ENCODE results near the gene CNOT3. TPM values are rescaled to one million over a fixed set of nuclear protein-coding genes. Genes with fewer than 3 reads are reported as not detected.

CNOT3 gene
- total RNA-seq, 1 experiment from 2014 or later: 91.2 TPM

DNA sequence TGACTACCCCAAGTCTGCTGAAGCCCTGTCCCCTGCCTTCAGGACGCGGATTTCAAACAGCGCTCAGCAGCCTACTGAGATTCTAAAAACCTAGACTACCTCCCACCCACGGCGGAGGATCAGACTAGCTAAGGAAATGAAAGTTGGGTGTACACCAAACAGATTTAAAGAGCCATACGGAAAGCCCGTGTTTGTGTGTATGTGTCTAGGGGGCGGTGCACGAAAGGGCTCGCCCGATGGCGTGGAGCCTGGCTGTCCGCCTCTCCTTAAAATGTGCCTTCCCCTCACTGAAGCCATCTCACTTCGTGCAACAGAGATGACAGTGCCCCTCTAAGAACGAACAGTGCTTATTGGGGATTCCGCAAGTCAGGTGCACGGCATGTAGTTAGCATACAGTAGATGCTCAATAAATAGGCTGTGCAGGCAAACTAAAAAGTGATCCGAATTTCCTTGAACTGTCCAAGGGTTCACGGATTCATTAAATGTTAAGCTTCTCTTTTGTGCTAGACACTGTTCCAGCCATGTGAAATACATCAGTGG is 21.3 kb downstream of the CNOT3 start:
- H3K27me3 Mint-ChIP-seq (ENCODE audit: low read depth): peaks cover 23% of the 10 kb centered on the region
- DNase-seq: no peak
- no peak overlapping the region for H2AFZ ChIP-seq (ENCODE audit: low read length)

More for the DNA sequence above, 21.3 kb downstream of the CNOT3 start:
- no peak overlapping the region for H3K4ac ChIP-seq (ENCODE audit: low read depth, low read length)
- H3K56ac ChIP-seq (ENCODE audit: insufficient read length, low read depth, low read length): no peak overlapping the region
- H2BK20ac ChIP-seq (ENCODE audit: low read depth, low read length, poor library complexity, severe bottlenecking): no peak overlapping the region
- Mint-ChIP-seq H3K27ac (peak overlapping the region; percentile 15 to 94 (median 52); a peak in 6 of 7 replicates), H3K9me3 (peaks cover 0 to 3% of the 10 kb centered on the region in 2 experiments; a peak in 2 of 5 replicates), H3K4me3 (peak overlapping the region; percentile 99 to 100), H3K4me1 (peaks cover 25 to 32% of the 10 kb centered on the region in 2 experiments), H3K36me3 (ENCODE audit: insufficient read depth in 1 of 3, low read depth in 3 of 3) (peaks cover 21 to 40% (median 37%) of the 10 kb centered on the region in 3 experiments)
- H2BK120ac ChIP-seq (ENCODE audit: low read depth, low read length, poor library complexity, severe bottlenecking): no peak overlapping the region
- H3K9me3 ChIP-seq (ENCODE audit: control insufficient read depth, low read depth, low read length): no peaks in the 10 kb centered on the region
- H4K91ac ChIP-seq (ENCODE audit: insufficient read length, low read depth, low read length): no peak overlapping the region
- no peak overlapping the region for H2AK5ac ChIP-seq (ENCODE audit: insufficient read length, low read length)
- TF ChIP-seq, protein P1, sequence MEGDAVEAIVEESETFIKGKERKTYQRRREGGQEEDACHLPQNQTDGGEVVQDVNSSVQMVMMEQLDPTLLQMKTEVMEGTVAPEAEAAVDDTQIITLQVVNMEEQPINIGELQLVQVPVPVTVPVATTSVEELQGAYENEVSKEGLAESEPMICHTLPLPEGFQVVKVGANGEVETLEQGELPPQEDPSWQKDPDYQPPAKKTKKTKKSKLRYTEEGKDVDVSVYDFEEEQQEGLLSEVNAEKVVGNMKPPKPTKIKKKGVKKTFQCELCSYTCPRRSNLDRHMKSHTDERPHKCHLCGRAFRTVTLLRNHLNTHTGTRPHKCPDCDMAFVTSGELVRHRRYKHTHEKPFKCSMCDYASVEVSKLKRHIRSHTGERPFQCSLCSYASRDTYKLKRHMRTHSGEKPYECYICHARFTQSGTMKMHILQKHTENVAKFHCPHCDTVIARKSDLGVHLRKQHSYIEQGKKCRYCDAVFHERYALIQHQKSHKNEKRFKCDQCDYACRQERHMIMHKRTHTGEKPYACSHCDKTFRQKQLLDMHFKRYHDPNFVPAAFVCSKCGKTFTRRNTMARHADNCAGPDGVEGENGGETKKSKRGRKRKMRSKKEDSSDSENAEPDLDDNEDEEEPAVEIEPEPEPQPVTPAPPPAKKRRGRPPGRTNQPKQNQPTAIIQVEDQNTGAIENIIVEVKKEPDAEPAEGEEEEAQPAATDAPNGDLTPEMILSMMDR (conservative IDR thresholded peaks at IDR 0.05): no peak
- peak overlapping the region; percentile 64 for H3K9ac ChIP-seq (ENCODE audit: extremely low read depth, insufficient read length, low read length)
- H3K79me2 ChIP-seq (ENCODE audit: insufficient read depth, low read length): no peaks in the 10 kb centered on the region; the same call in 1 of the 2 replicates
- H3K18ac ChIP-seq (ENCODE audit: insufficient read length, low read depth, low read length): no peak overlapping the region
- no peaks in the 10 kb centered on the region for H4K20me1 ChIP-seq (ENCODE audit: control insufficient read depth, insufficient read depth, insufficient read length)
- no peaks in the 10 kb centered on the region for H3K27me3 ChIP-seq (ENCODE audit: insufficient read depth, low read length)
- H3K27ac ChIP-seq (ENCODE audit: insufficient read length, low read depth, low read length): no peak overlapping the region
- WGBS (ENCODE audit: extremely low coverage, insufficient read length, low lambda C conversion rate): no CpG with 5 or more reads among the region's 19 CpGs
- H3T11ph ChIP-seq (ENCODE audit: low read length): no peak overlapping the region
- no peak overlapping the region for H4K8ac ChIP-seq (replicated peaks; ENCODE audit: insufficient read length, low read depth, low read length)
- H3K23me2 ChIP-seq (ENCODE audit: insufficient read length, low read depth, low read length, poor library complexity, severe bottlenecking): peaks cover 13% of the 10 kb centered on the region
- H4K5ac ChIP-seq (ENCODE audit: insufficient read length, low read depth, low read length): no peak overlapping the region
- H3K4me2 ChIP-seq (ENCODE audit: insufficient read depth, insufficient read length, low read length): peak overlapping the region; percentile 95
- H3K23ac ChIP-seq (ENCODE audit: insufficient read length, low read depth, low read length): no peak overlapping the region
- no peaks in the 10 kb centered on the region for H3K79me1 ChIP-seq (ENCODE audit: insufficient read depth, low read depth, low read length, poor library complexity, severe bottlenecking)
- no peak overlapping the region for H3K14ac ChIP-seq (ENCODE audit: insufficient read depth, low read length)
- H2BK15ac ChIP-seq (ENCODE audit: low read depth, low read length): no peak overlapping the region
- no peak overlapping the region for H2BK12ac ChIP-seq (ENCODE audit: insufficient read length, low read depth, low read length)
- no peak overlapping the region for H2BK5ac ChIP-seq (ENCODE audit: insufficient read length, low read length)
- no peaks in the 10 kb centered on the region for H3K4me1 ChIP-seq (ENCODE audit: insufficient read depth, low read length)

All from H9 (cell line).